Smooth muscle cell (in vitro differentiated cells): ENCODE results near the gene DLX4. TPM values are rescaled to one million over a fixed set of nuclear protein-coding genes. Genes with fewer than 3 reads are reported as not detected.

ENCODE experiments used
- DNase-seq: peaks from one replicate; lab custom pipeline; 2025; ENCODE audit not compliant: unreplicated experiment; lab: John Stamatoyannopoulos, UW
- H2AFZ ChIP-seq: fragments of 200-600 bp; sonication (generic); 2 replicates; pipeline ENCODE4 v1.6.0; 2016; ENCODE audit warnings: antibody characterized with exemption, low read depth, mild to moderate bottlenecking
- H3F3A ChIP-seq: fragments of 200-600 bp; sonication (generic); 2 replicates; pipeline ENCODE4 v1.6.0; 2017; ENCODE audit warnings: antibody characterized with exemption, low read depth
- H3K27ac ChIP-seq: fragments of 200-600 bp; sonication (generic); 2 replicates; pipeline ENCODE4 v1.5.1; 2016; ENCODE audit warnings: low read depth, mild to moderate bottlenecking
- H3K27me3 ChIP-seq: fragments of 200-600 bp; sonication (generic); 2 replicates; pipeline ENCODE4 v1.6.1; 2016; ENCODE audit warnings: low read depth, mild to moderate bottlenecking
- H3K36me3 ChIP-seq: fragments of 200-600 bp; sonication (generic); 2 replicates; pipeline ENCODE4 v1.5.1; 2016; ENCODE audit warnings: low read depth
- H3K4me1 ChIP-seq: fragments of 200-600 bp; sonication (generic); 2 replicates; pipeline ENCODE4 v1.5.1; 2016; ENCODE audit warnings: low read depth
- H3K4me2 ChIP-seq: fragments of 200-600 bp; sonication (generic); 2 replicates; pipeline ENCODE4 v1.6.0; 2016; ENCODE audit warnings: mild to moderate bottlenecking
- H3K4me3 ChIP-seq: fragments of 200-600 bp; sonication (generic); 2 replicates; pipeline ENCODE4 v1.5.1; 2016; ENCODE audit warnings: mild to moderate bottlenecking
- H3K79me2 ChIP-seq: fragments of 200-600 bp; sonication (generic); 2 replicates; pipeline ENCODE4 v1.6.0; 2016; ENCODE audit warnings: low read depth, mild to moderate bottlenecking
- H3K9ac ChIP-seq: fragments of 200-600 bp; sonication (generic); 2 replicates; pipeline ENCODE4 v1.6.0; 2016; ENCODE audit warnings: low read depth
- H3K9me3 ChIP-seq: fragments of 200-600 bp; sonication (generic); replicated peaks from 2 replicates; pipeline ENCODE4 v1.5.1; 2016; ENCODE audit warnings: low read depth
- H4K20me1 ChIP-seq: fragments of 200-600 bp; sonication (generic); 2 replicates; pipeline ENCODE4 v1.6.0; 2016; ENCODE audit warnings: low read depth
- WGBS: methylation state at CpG from one replicate; pipeline ENCODE4 v1.1.7; 2016; ENCODE audit warnings: low lambda C conversion rate; 5-methylcytosine and 5-hydroxymethylcytosine counted together
- polyA plus RNA-seq: library from polyadenylated mRNA; unstranded; fragments of >200 nt; fragmentation: Nextera tagmentation; extraction: Ambion mirVana; gene quantifications from 2 replicates; pipeline ENCODE4 v1.2.1, GENCODE V29; 2016
- total RNA-seq: library from RNA; depleted of rRNA; stranded (reverse); fragments of >200 nt; gene quantifications from 2 replicates; pipeline ENCODE4 v1.2.3, GENCODE V29; 2014
- TF ChIP-seq, protein P1 (sequence below): fragments of 200-600 bp; sonication (generic); IDR thresholded peaks from 2 replicates; pipeline ENCODE4 v1.5.1; 2017; ENCODE audit warnings: borderline replicate concordance, mild to moderate bottlenecking, antibody characterized with exemption; ENCODE audit not compliant: insufficient read depth, poor library complexity, severe bottlenecking

The DLX4 gene
- total and polyA plus RNA-seq, 2 experiments from 2014 or later, result 0.19 TPM; not detected in 1

DNA sequence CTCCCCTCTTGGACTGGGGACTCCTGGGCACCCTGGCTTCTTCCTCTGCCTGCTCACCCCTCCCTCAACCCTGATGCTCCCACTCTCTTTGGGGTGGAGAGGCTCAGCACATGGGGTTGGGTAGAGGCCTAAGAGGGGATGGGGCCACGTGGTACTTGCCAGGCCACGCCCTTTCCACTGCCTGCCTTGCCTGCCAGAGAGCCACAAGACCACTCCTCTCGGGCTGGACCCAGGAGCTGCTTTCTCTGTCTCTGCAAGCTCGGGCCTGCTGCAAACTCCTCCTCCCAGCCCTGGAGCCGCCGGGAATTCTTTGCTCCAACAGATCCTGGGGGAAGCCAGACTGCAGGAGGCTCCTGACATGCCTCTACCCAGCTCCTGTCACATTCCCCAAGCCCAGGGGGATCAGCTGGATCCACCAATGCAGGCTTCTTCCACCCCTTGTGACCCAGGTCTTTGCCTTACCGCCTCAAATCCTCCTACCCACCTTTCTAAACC, 11.8 kb downstream of the DLX4 start:
- no peaks in the 10 kb centered on the region for H3K36me3 ChIP-seq
- no peak overlapping the region for H3K9ac ChIP-seq
- H3K4me2 ChIP-seq, result no peak overlapping the region
- H3K4me1 ChIP-seq, result peaks cover 39% of the 10 kb centered on the region
- H4K20me1 ChIP-seq, result no peaks in the 10 kb centered on the region
- 16% methylated on average over 7 of the region's 7 CpGs for WGBS
- H3K79me2 ChIP-seq, result no peaks in the 10 kb centered on the region
- H3F3A ChIP-seq, result peaks cover 6% of the 10 kb centered on the region
- TF ChIP-seq, protein P1, sequence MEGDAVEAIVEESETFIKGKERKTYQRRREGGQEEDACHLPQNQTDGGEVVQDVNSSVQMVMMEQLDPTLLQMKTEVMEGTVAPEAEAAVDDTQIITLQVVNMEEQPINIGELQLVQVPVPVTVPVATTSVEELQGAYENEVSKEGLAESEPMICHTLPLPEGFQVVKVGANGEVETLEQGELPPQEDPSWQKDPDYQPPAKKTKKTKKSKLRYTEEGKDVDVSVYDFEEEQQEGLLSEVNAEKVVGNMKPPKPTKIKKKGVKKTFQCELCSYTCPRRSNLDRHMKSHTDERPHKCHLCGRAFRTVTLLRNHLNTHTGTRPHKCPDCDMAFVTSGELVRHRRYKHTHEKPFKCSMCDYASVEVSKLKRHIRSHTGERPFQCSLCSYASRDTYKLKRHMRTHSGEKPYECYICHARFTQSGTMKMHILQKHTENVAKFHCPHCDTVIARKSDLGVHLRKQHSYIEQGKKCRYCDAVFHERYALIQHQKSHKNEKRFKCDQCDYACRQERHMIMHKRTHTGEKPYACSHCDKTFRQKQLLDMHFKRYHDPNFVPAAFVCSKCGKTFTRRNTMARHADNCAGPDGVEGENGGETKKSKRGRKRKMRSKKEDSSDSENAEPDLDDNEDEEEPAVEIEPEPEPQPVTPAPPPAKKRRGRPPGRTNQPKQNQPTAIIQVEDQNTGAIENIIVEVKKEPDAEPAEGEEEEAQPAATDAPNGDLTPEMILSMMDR, result no peak
- no peak overlapping the region for H3K27ac ChIP-seq
- H3K27me3 ChIP-seq, result no peaks in the 10 kb centered on the region
- no peaks in the 10 kb centered on the region for H3K9me3 ChIP-seq
- DNase-seq, result no peak
- H3K4me3 ChIP-seq, result no peak overlapping the region
- no peak overlapping the region for H2AFZ ChIP-seq

DNA sequence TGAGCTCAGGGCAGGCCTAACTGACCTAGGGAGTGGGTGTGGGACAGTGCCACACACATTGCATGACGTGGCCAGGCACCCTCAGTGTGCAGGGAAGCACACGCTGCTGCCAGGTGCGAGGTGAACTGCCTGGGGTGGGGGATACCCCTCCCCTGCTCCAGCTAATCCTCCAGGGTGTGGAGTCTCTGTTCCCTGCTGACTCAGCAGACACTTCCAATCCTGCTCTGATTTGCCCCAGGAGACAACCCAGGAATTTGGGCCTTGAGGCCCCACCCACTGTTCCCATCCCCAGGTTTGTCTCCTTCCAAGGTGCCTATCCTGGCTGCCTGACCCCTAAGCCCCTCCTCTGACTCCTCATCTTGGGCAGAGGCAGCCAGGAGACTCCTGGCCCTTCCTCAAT, 15.3 kb downstream of the DLX4 start:
- Histone ChIP-seq H3K27ac (no peak overlapping the region), H3K9me3 (no peaks in the 10 kb centered on the region), H3K27me3 (peaks cover 11% of the 10 kb centered on the region), H3K79me2 (no peaks in the 10 kb centered on the region), H3F3A (peaks cover 4% of the 10 kb centered on the region), H3K9ac (no peak overlapping the region), H3K4me2 (no peak overlapping the region), H3K36me3 (no peaks in the 10 kb centered on the region), H3K4me1 (peaks cover 19% of the 10 kb centered on the region), H3K4me3 (no peak overlapping the region), H2AFZ (no peak overlapping the region), H4K20me1 (no peaks in the 10 kb centered on the region)
- WGBS, result 50% methylated on average over 3 of the region's 3 CpGs
- no peak for DNase-seq
- TF ChIP-seq, protein P1, result no peak

DNA sequence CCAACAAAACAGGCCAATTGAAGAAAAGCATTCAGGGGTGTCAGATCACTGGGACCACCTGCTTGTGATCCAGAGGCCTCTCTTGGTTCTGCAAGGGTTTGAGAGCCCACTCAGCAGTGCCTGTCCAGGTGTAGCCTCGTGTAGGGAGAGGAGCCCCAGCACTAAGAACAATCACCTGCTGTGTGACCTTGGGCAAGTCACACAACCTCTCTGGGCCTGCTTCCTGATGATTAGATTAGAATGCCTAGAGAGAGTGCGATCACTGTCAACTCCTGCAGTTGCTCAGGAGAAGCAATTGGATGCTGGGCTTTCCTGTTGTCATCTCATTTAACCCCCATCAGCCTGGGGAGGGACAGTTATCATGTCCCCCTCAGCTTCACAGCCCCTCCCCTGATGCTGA, 15.8 kb downstream of the DLX4 start:
- Histone ChIP-seq H3K9ac (no peak overlapping the region), H3K9me3 (no peaks in the 10 kb centered on the region), H2AFZ (no peak overlapping the region), H3K4me2 (no peak overlapping the region), H3K27ac (no peak overlapping the region), H3K4me3 (no peak overlapping the region), H3K36me3 (no peaks in the 10 kb centered on the region), H3K27me3 (peaks cover 11% of the 10 kb centered on the region), H3K4me1 (peaks cover 19% of the 10 kb centered on the region), H3F3A (no peaks in the 10 kb centered on the region), H4K20me1 (no peaks in the 10 kb centered on the region), H3K79me2 (no peaks in the 10 kb centered on the region)
- DNase-seq, result no peak
- TF ChIP-seq, protein P1, result no peak
- WGBS, result 70% methylated on average over 2 of the region's 2 CpGs

DNA sequence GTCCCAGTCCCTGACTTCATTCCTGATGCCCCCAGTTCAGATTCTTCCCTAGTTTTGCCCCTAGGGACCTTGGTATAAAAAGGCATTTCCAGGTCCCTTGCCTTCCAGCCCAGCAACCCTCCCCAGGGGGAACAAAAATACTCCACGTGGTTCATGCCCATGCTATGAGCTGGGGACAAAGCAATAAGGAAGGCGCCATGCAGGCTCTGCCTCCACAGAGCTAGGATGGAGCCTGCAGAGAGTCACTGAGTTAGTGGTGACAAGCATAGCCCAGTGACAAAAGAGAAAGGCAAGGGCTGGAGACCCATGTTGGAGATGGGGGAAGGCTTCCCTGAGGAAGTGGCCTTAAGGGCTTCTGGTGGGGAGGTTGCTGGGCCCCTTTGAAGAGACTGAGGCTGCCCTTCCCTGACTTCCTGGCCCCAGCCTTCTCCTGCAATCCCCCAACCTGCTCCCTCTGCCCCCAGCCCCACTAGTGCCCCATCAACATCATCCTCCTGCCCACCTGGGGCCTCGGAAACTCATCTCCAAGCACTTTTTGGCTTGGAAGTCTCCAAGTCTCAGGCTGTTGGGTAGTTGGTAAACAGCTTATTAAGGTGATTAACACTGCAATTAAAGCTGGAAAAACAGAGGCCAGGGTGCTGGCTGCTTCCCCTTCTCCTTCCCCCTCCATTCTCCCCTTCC, 16.5 kb downstream of the DLX4 start:
- Histone ChIP-seq H3K27me3 (peaks cover 13% of the 10 kb centered on the region), H4K20me1 (no peaks in the 10 kb centered on the region), H3K4me2 (no peak overlapping the region), H3K9ac (no peak overlapping the region), H3F3A (no peaks in the 10 kb centered on the region), H3K9me3 (no peaks in the 10 kb centered on the region), H3K4me3 (no peak overlapping the region), H2AFZ (no peak overlapping the region), H3K27ac (no peak overlapping the region), H3K36me3 (no peaks in the 10 kb centered on the region), H3K4me1 (peaks cover 16% of the 10 kb centered on the region), H3K79me2 (no peaks in the 10 kb centered on the region)
- TF ChIP-seq, protein P1, result no peak
- WGBS, result 66% methylated on average over 3 of the region's 3 CpGs
- no peak for DNase-seq
